GM18868 (cell line): ENCODE data around the gene GNG10.

Source experiments
- ATAC-seq: cut with Tn5 transposase; IDR thresholded peaks from one replicate; pipeline ENCODE4 v1.9.1; 2021; ENCODE audit warnings: mild to moderate bottlenecking, moderate library complexity; ENCODE audit not compliant: unreplicated experiment

Gene GNG10

GRCh38 chr9:111719541-111719940 is 58.1 kb downstream of the GNG10 start:
- no peak for ATAC-seq
